Stimulated activated CD8-positive, alpha-beta memory T cell treated with anti-CD3 and anti-CD28 coated beads, Interleukin-2, amount 100 ng/mL, for 1 hour (primary cell): ENCODE results near the gene NIPBL.
"Not testable (repeated sequence)": the region's sequence is repeated elsewhere in the genome, so short reads cannot be mapped to it uniquely, and the experiment has no call there.

Experiments
- DNase-seq, 2 donors: peaks; one replicate each; pipeline ENCODE4 v3.0.0-alpha.2; 2020; ENCODE audit warnings: low read depth in 2 of 2

The NIPBL gene

GRCh38 chr5:36948650-36949049 lies 72.1 kb downstream of the NIPBL start:
- no peak for DNase-seq

GRCh38 chr5:36949593-36949992 lies 73.0 kb downstream of the NIPBL start:
- no peak for DNase-seq

GRCh38 chr5:36950586-36951457 lies 74.3 kb downstream of the NIPBL start:
- no peak for DNase-seq

GRCh38 chr5:36953043-36953442 lies 76.5 kb downstream of the NIPBL start:
- DNase-seq, result no peak

- no peak for DNase-seq
These were observed 81.5 kb downstream of the NIPBL start for GRCh38 chr5:36957953-36958537.

GRCh38 chr5:36958612-36959011 lies 82.0 kb downstream of the NIPBL start:
- DNase-seq, result no peak

GRCh38 chr5:36965179-36965578 lies 88.6 kb downstream of the NIPBL start:
- DNase-seq, result no peak

GRCh38 chr5:36969700-36970395 lies 93.3 kb downstream of the NIPBL start:
- DNase-seq, result no peak

GRCh38 chr5:36978196-36978595 lies 101.6 kb downstream of the NIPBL start:
- DNase-seq, result no peak

GRCh38 chr5:36982146-36982545 lies 105.6 kb downstream of the NIPBL start:
- DNase-seq, result no peak

GRCh38 chr5:36985387-36985786 lies 108.8 kb downstream of the NIPBL start:
- no peak for DNase-seq

GRCh38 chr5:36988396-36988795 lies 111.8 kb downstream of the NIPBL start:
- DNase-seq, result no peak

- DNase-seq, result no peak
These were observed 122.0 kb downstream of the NIPBL start for GRCh38 chr5:36998578-36998977.

GRCh38 chr5:37002176-37002751 lies 125.7 kb downstream of the NIPBL start:
- no peak for DNase-seq

GRCh38 chr5:37005252-37005651 lies 128.7 kb downstream of the NIPBL start:
- no peak for DNase-seq

- no peak for DNase-seq
These were observed 129.5 kb downstream of the NIPBL start for GRCh38 chr5:37005946-37006540.

- DNase-seq, result not testable (repeated sequence)
These were observed 136.6 kb downstream of the NIPBL start for GRCh38 chr5:37013181-37013580.

- DNase-seq, result no peak
These were observed 137.8 kb downstream of the NIPBL start for GRCh38 chr5:37014321-37014720.

- no peak for DNase-seq
These were observed 139.5 kb downstream of the NIPBL start for GRCh38 chr5:37015795-37016666.

- DNase-seq, result no peak
These were observed 152.3 kb downstream of the NIPBL start for GRCh38 chr5:37028910-37029309.

- no peak for DNase-seq
These were observed 152.9 kb downstream of the NIPBL start for GRCh38 chr5:37029436-37029835.
